Measurements from ENCODE around the gene YDJC. TPM values are rescaled to one million over a fixed set of nuclear protein-coding genes. Genes with fewer than 3 reads are reported as not detected.
A peak's percentile ranks its signal among the peaks of the same experiment; 100 is the strongest.

YDJC gene
- total and polyA plus RNA-seq, 9 of the 15 experiments (the other 6 are each of a cell fraction or from before 2014, with no cell fraction given) = 13.5 to 871 (median 164) TPM

DNA sequence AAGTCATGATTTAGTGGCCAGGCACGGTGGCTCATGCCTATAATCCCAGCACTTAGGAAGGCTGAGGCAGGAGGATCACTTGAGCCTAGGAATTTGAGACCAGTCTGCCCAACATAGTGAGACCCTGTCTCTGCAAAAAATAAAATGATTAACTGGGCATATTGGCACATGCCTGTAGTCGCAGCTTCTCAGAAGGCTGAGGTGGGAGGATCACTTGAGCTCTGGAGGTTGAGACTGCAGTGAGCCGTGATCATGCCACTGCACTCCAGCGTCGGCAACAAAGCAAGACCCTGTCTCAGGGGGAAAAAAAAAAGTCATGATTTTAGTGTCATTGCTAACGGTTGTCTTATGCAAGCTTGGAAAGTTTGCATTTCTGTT lies 50.4 kb downstream of the YDJC start (continued):
- TF ChIP-seq HOXB6 (CRISPR knock-in tag; IDR thresholded peaks at IDR 0.05; ENCODE audit: borderline replicate concordance) = peak; percentile 63; the same call in 1 of the 2 replicates
- no peak for TF ChIP-seq YY1 (IDR thresholded peaks at IDR 0.05; ENCODE audit: borderline replicate concordance in 1 of 3, control insufficient read depth in 1 of 3, extremely low read depth in 1 of 3, insufficient read depth in 3 of 3, insufficient read length in 1 of 3, insufficient replicate concordance in 2 of 3, low read depth in 1 of 3, low read length in 2 of 3)
- TF ChIP-seq, protein P1, sequence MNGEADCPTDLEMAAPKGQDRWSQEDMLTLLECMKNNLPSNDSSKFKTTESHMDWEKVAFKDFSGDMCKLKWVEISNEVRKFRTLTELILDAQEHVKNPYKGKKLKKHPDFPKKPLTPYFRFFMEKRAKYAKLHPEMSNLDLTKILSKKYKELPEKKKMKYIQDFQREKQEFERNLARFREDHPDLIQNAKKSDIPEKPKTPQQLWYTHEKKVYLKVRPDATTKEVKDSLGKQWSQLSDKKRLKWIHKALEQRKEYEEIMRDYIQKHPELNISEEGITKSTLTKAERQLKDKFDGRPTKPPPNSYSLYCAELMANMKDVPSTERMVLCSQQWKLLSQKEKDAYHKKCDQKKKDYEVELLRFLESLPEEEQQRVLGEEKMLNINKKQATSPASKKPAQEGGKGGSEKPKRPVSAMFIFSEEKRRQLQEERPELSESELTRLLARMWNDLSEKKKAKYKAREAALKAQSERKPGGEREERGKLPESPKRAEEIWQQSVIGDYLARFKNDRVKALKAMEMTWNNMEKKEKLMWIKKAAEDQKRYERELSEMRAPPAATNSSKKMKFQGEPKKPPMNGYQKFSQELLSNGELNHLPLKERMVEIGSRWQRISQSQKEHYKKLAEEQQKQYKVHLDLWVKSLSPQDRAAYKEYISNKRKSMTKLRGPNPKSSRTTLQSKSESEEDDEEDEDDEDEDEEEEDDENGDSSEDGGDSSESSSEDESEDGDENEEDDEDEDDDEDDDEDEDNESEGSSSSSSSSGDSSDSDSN (IDR thresholded peaks at IDR 0.05; ENCODE audit: borderline replicate concordance in 1 of 2, low read depth in 2 of 2, low read length in 2 of 2) = peak; percentile 56 to 88; a peak in 3 of 4 replicates
- TF ChIP-seq ZNF143 (CRISPR knock-in tag; IDR thresholded peaks at IDR 0.05) = peak; percentile 38; the same call in 1 of the 2 replicates
- no peak for TF ChIP-seq ZZZ3 (IDR thresholded peaks at IDR 0.05)
- TF ChIP-seq, protein P2, sequence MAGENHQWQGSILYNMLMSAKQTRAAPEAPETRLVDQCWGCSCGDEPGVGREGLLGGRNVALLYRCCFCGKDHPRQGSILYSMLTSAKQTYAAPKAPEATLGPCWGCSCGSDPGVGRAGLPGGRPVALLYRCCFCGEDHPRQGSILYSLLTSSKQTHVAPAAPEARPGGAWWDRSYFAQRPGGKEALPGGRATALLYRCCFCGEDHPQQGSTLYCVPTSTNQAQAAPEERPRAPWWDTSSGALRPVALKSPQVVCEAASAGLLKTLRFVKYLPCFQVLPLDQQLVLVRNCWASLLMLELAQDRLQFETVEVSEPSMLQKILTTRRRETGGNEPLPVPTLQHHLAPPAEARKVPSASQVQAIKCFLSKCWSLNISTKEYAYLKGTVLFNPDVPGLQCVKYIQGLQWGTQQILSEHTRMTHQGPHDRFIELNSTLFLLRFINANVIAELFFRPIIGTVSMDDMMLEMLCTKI (IDR thresholded peaks at IDR 0.05; ENCODE audit: partially characterized antibody) = no peak
- TF ChIP-seq, protein P3, sequence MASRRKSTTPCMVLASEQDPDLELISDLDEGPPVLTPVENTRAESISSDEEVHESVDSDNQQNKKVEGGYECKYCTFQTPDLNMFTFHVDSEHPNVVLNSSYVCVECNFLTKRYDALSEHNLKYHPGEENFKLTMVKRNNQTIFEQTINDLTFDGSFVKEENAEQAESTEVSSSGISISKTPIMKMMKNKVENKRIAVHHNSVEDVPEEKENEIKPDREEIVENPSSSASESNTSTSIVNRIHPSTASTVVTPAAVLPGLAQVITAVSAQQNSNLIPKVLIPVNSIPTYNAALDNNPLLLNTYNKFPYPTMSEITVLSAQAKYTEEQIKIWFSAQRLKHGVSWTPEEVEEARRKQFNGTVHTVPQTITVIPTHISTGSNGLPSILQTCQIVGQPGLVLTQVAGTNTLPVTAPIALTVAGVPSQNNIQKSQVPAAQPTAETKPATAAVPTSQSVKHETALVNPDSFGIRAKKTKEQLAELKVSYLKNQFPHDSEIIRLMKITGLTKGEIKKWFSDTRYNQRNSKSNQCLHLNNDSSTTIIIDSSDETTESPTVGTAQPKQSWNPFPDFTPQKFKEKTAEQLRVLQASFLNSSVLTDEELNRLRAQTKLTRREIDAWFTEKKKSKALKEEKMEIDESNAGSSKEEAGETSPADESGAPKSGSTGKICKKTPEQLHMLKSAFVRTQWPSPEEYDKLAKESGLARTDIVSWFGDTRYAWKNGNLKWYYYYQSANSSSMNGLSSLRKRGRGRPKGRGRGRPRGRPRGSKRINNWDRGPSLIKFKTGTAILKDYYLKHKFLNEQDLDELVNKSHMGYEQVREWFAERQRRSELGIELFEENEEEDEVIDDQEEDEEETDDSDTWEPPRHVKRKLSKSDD (conservative IDR thresholded peaks at IDR 0.05; ENCODE audit: low read length) = no peak
- TF ChIP-seq, protein P4, sequence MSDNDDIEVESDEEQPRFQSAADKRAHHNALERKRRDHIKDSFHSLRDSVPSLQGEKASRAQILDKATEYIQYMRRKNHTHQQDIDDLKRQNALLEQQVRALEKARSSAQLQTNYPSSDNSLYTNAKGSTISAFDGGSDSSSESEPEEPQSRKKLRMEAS (CRISPR knock-in tag; IDR thresholded peaks at IDR 0.05) = peak; percentile 61
- TF ChIP-seq, protein P5, sequence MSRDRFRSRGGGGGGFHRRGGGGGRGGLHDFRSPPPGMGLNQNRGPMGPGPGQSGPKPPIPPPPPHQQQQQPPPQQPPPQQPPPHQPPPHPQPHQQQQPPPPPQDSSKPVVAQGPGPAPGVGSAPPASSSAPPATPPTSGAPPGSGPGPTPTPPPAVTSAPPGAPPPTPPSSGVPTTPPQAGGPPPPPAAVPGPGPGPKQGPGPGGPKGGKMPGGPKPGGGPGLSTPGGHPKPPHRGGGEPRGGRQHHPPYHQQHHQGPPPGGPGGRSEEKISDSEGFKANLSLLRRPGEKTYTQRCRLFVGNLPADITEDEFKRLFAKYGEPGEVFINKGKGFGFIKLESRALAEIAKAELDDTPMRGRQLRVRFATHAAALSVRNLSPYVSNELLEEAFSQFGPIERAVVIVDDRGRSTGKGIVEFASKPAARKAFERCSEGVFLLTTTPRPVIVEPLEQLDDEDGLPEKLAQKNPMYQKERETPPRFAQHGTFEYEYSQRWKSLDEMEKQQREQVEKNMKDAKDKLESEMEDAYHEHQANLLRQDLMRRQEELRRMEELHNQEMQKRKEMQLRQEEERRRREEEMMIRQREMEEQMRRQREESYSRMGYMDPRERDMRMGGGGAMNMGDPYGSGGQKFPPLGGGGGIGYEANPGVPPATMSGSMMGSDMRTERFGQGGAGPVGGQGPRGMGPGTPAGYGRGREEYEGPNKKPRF (IDR thresholded peaks at IDR 0.05; ENCODE audit: low read depth, low read length) = no peak
- TF ChIP-seq, protein P6, sequence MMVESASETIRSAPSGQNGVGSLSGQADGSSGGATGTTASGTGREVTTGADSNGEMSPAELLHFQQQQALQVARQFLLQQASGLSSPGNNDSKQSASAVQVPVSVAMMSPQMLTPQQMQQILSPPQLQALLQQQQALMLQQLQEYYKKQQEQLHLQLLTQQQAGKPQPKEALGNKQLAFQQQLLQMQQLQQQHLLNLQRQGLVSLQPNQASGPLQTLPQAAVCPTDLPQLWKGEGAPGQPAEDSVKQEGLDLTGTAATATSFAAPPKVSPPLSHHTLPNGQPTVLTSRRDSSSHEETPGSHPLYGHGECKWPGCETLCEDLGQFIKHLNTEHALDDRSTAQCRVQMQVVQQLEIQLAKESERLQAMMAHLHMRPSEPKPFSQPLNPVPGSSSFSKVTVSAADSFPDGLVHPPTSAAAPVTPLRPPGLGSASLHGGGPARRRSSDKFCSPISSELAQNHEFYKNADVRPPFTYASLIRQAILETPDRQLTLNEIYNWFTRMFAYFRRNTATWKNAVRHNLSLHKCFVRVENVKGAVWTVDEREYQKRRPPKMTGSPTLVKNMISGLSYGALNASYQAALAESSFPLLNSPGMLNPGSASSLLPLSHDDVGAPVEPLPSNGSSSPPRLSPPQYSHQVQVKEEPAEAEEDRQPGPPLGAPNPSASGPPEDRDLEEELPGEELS (CRISPR knock-in tag; IDR thresholded peaks at IDR 0.05; ENCODE audit: borderline replicate concordance) = no peak

Measured in K562 (cell line).